ENCODE data around the gene CCDC85A.

GRCh38 chr2:56262241-56262640 lies 78.5 kb downstream of the CCDC85A start:
- TF ChIP-seq SUZ12 (IDR thresholded peaks at IDR 0.05; ENCODE audit: extremely low read depth, insufficient read depth, insufficient read length): no peak
- TF ChIP-seq YY1 (IDR thresholded peaks at IDR 0.05; ENCODE audit: insufficient read depth, insufficient read length): no peak

All from NT2/D1 (cell line).